ENCODE data around the gene AGAP1.
"Not testable (repeated sequence)": the region's sequence is repeated elsewhere in the genome, so short reads cannot be mapped to it uniquely, and the experiment has no call there.

The AGAP1 gene

GRCh38 chr2:235937526-235937925 is 443.7 kb downstream of the AGAP1 start:
- ATAC-seq (replicated peaks; ENCODE audit: extremely low read depth, poor library complexity, severe bottlenecking) (no peak), DNase-seq (ENCODE audit: low spot score in 2 of 2) (no peak)
- peaks cover 5% of the 10 kb centered on the region for H3K4me1 Mint-ChIP-seq
- H3K4me3 Mint-ChIP-seq: no peak overlapping the region
- peaks cover 8% of the 10 kb centered on the region for H3K9me3 Mint-ChIP-seq
- peaks cover 7% of the 10 kb centered on the region for H3K36me3 Mint-ChIP-seq (ENCODE audit: insufficient read depth)
- no peaks in the 10 kb centered on the region for H3K27me3 Mint-ChIP-seq
- H3K27ac Mint-ChIP-seq (ENCODE audit: low read depth): no peak overlapping the region

DNA sequence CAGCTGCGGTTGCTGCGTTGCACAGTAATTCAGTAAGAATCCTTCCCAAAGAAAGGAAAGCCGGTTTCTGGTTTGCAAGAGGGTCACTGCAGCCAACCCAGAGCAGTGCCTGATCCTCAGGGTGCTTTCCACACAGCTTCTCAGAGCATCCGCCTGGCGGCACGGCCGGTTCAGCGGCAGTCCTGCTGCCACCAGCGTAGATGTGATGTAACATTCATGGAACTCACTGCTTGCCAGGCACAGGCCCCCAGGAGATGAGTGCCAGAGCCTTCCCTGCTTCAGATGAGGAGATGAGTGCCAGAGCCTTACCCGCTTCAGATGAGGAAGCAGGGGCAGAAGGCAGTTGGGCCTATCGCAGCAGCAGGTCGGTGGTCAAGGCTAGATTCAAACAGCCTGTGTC is 444.1 kb downstream of the AGAP1 start:
- ATAC-seq (replicated peaks; ENCODE audit: extremely low read depth, poor library complexity, severe bottlenecking) (no peak), DNase-seq (ENCODE audit: low spot score in 2 of 2) (no peak)
- Mint-ChIP-seq H3K27me3 (no peaks in the 10 kb centered on the region), H3K9me3 (peaks cover 8% of the 10 kb centered on the region), H3K27ac (ENCODE audit: low read depth) (no peak overlapping the region), H3K4me1 (peaks cover 5% of the 10 kb centered on the region), H3K4me3 (no peak overlapping the region), H3K36me3 (ENCODE audit: insufficient read depth) (peaks cover 7% of the 10 kb centered on the region)

GRCh38 chr2:235938611-235939010 is 444.8 kb downstream of the AGAP1 start:
- peaks cover 4% of the 10 kb centered on the region for H3K36me3 Mint-ChIP-seq (ENCODE audit: insufficient read depth)
- no peak for ATAC-seq (replicated peaks; ENCODE audit: extremely low read depth, poor library complexity, severe bottlenecking)
- DNase-seq (ENCODE audit: low spot score in 2 of 2): no peak
- H3K27ac Mint-ChIP-seq (ENCODE audit: low read depth): no peak overlapping the region
- H3K9me3 Mint-ChIP-seq: peaks cover 8% of the 10 kb centered on the region
- no peak overlapping the region for H3K4me3 Mint-ChIP-seq
- H3K27me3 Mint-ChIP-seq: no peaks in the 10 kb centered on the region
- peaks cover 5% of the 10 kb centered on the region for H3K4me1 Mint-ChIP-seq

- no peak for ATAC-seq (replicated peaks; ENCODE audit: extremely low read depth, poor library complexity, severe bottlenecking)
- H3K36me3 Mint-ChIP-seq (ENCODE audit: insufficient read depth): peaks cover 4% of the 10 kb centered on the region
- DNase-seq (ENCODE audit: low spot score in 2 of 2): no peak
- H3K27me3 Mint-ChIP-seq: no peaks in the 10 kb centered on the region
- no peak overlapping the region for H3K27ac Mint-ChIP-seq (ENCODE audit: low read depth)
- H3K4me1 Mint-ChIP-seq: peaks cover 5% of the 10 kb centered on the region
- no peak overlapping the region for H3K4me3 Mint-ChIP-seq
- H3K9me3 Mint-ChIP-seq: peaks cover 8% of the 10 kb centered on the region
These were observed 445.6 kb downstream of the AGAP1 start for GRCh38 chr2:235939471-235939870.

- H3K4me1 Mint-ChIP-seq: peaks cover 5% of the 10 kb centered on the region
- no peaks in the 10 kb centered on the region for H3K27me3 Mint-ChIP-seq
- ATAC-seq (replicated peaks; ENCODE audit: extremely low read depth, poor library complexity, severe bottlenecking): no peak
- no peak overlapping the region for H3K27ac Mint-ChIP-seq (ENCODE audit: low read depth)
- H3K36me3 Mint-ChIP-seq (ENCODE audit: insufficient read depth): peaks cover 1% of the 10 kb centered on the region
- H3K4me3 Mint-ChIP-seq: no peak overlapping the region
- peaks cover 8% of the 10 kb centered on the region for H3K9me3 Mint-ChIP-seq
- DNase-seq (ENCODE audit: low spot score in 2 of 2): no peak
These were observed 446.5 kb downstream of the AGAP1 start for GRCh38 chr2:235940330-235940729.

DNA sequence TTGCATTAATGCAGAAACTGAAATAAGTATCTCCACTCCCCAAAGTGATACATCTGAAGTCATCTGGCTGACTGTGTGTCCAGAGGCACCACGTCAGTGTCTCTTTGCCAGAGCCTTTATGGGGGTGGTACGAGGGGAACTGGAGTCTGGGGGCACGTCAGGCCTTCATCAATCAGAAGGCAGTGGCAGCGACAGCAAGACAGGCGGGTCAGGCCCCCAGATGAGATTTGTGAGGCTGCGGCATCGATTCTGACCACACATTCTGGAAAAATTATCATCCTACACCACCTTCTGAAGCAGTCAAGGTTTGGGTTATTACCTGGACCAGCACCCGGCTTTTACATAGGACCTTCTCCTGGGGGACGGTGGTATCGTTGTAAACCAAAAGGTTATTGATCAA is 450.7 kb downstream of the AGAP1 start:
- Mint-ChIP-seq H3K36me3 (ENCODE audit: insufficient read depth) (peaks cover 1% of the 10 kb centered on the region), H3K4me1 (peaks cover 5% of the 10 kb centered on the region), H3K9me3 (no peaks in the 10 kb centered on the region), H3K27me3 (no peaks in the 10 kb centered on the region), H3K4me3 (no peak overlapping the region), H3K27ac (ENCODE audit: low read depth) (no peak overlapping the region)
- DNase-seq (ENCODE audit: low spot score in 2 of 2) (no peak), ATAC-seq (replicated peaks; ENCODE audit: extremely low read depth, poor library complexity, severe bottlenecking) (no peak)

DNA sequence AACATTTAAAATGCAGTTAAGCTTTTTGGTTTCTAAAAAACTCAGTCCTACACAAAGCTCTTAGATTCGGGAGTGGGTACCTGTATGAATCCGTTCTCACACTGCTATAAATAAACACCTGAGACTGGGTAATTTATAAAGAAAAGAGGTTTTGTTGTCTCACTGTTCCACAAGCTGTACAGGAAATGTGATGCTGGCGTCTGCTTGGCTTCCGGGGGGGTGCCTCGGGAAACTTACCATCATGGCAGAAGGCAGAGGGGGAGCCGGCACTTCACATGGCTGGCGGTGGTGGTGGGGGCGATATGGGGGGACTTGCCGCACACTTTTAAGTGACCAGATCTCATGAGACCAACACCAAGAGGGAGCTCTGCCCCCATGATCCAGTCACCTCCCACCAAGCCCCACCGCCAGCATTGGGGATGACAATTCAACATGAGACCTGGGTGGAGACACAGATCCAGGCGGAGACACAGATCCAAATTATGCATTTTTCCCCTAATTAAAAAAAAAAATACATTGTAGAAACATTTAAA is 451.8 kb downstream of the AGAP1 start:
- H3K27me3 Mint-ChIP-seq: no peaks in the 10 kb centered on the region
- no peaks in the 10 kb centered on the region for H3K9me3 Mint-ChIP-seq
- no peak for DNase-seq (ENCODE audit: low spot score in 2 of 2)
- ATAC-seq (replicated peaks; ENCODE audit: extremely low read depth, poor library complexity, severe bottlenecking): peak; percentile 28
- H3K4me3 Mint-ChIP-seq: no peak overlapping the region
- peaks cover 9% of the 10 kb centered on the region for H3K4me1 Mint-ChIP-seq
- H3K27ac Mint-ChIP-seq (ENCODE audit: low read depth): no peak overlapping the region
- H3K36me3 Mint-ChIP-seq (ENCODE audit: insufficient read depth): no peaks in the 10 kb centered on the region

GRCh38 chr2:235946590-235946989 is 452.7 kb downstream of the AGAP1 start:
- H3K27me3 Mint-ChIP-seq: no peaks in the 10 kb centered on the region
- no peak overlapping the region for H3K27ac Mint-ChIP-seq (ENCODE audit: low read depth)
- no peak overlapping the region for H3K4me3 Mint-ChIP-seq
- no peaks in the 10 kb centered on the region for H3K36me3 Mint-ChIP-seq (ENCODE audit: insufficient read depth)
- no peak for DNase-seq (ENCODE audit: low spot score in 2 of 2)
- H3K4me1 Mint-ChIP-seq: peaks cover 12% of the 10 kb centered on the region
- no peak for ATAC-seq (replicated peaks; ENCODE audit: extremely low read depth, poor library complexity, severe bottlenecking)
- no peaks in the 10 kb centered on the region for H3K9me3 Mint-ChIP-seq

- ATAC-seq (replicated peaks; ENCODE audit: extremely low read depth, poor library complexity, severe bottlenecking); H3K36me3 Mint-ChIP-seq (ENCODE audit: insufficient read depth); H3K27me3 Mint-ChIP-seq; H3K4me3 Mint-ChIP-seq; H3K27ac Mint-ChIP-seq (ENCODE audit: low read depth); H3K9me3 Mint-ChIP-seq; DNase-seq (ENCODE audit: low spot score in 2 of 2): not testable (repeated sequence)
- H3K4me1 Mint-ChIP-seq: peaks cover 16% of the 10 kb centered on the region
These were observed 453.2 kb downstream of the AGAP1 start for GRCh38 chr2:235947055-235947454.

DNA sequence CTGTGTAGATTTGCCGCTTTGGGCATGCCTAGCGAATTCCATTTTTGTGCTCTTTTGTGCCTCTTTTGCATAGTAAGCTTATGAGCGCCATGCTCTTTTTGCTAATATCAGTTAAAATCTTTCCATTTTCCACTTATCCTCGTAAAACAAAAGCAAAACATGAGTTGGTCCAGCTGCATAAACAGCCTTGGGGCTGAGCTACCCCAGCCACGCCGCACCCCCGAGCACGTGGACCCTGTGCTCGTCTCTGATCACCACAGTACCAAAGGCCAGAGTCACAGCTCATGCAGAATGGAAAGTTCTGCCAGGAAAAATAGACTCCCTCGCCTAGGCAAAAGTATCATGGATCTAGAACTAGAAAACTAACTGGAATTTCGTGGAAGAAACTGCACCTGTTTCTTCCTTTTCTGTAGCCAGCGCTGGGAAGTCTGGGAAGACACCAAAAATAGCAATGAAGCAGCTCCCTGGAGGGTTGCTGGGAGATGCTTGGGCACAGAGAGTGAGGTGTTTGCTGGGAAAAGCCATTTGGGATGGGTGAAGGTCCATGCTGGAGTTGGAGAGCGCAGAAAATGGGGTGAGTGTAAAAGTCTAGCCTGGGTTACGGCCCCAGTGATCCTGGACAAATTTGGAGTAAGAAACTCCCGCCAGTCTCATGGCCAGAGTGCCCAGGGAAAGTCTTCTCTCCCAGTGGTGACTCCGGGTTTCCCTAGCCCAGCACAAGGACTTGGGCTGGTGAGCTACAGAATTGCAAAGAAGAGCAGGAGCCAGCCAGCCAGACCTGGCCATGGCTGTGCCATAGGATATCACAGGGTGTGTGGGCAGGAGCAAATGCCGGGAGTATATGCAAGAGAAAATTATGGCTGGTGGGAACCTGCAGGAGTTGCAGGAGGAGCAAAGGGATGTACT is 456.0 kb downstream of the AGAP1 start:
- no peak overlapping the region for H3K4me3 Mint-ChIP-seq

DNA sequence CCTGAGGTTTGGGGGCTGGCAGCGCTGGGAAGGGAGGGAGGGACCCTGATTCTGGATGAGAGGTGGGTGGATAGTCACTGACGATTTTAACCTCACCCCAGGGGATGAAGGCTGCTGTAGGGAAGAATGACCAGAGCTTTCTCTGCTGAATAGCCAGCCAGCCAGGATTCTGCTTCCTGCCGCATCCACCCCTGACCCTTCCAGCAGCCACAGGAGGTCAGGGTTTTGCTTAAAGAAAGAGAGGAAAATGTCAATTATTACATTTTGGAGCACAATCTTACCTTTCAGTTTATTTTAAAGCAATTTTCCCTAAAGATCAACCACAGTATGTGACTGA is 456.6 kb downstream of the AGAP1 start:
- Mint-ChIP-seq H3K27ac (ENCODE audit: low read depth) (no peak overlapping the region), H3K36me3 (ENCODE audit: insufficient read depth) (no peaks in the 10 kb centered on the region), H3K4me1 (peaks cover 26% of the 10 kb centered on the region), H3K9me3 (no peaks in the 10 kb centered on the region), H3K27me3 (no peaks in the 10 kb centered on the region), H3K4me3 (no peak overlapping the region)
- DNase-seq (ENCODE audit: low spot score in 2 of 2): no peak
- no peak for ATAC-seq (replicated peaks; ENCODE audit: extremely low read depth, poor library complexity, severe bottlenecking)

More for the DNA sequence above, 456.0 kb downstream of the AGAP1 start:
- Mint-ChIP-seq H3K27ac (ENCODE audit: low read depth) (no peak overlapping the region), H3K9me3 (no peaks in the 10 kb centered on the region), H3K36me3 (ENCODE audit: insufficient read depth) (no peaks in the 10 kb centered on the region), H3K4me1 (peaks cover 23% of the 10 kb centered on the region), H3K27me3 (no peaks in the 10 kb centered on the region)
- DNase-seq (ENCODE audit: low spot score in 2 of 2) (no peak), ATAC-seq (replicated peaks; ENCODE audit: extremely low read depth, poor library complexity, severe bottlenecking) (no peak)

- DNase-seq (ENCODE audit: low spot score in 2 of 2) (no peak), ATAC-seq (replicated peaks; ENCODE audit: extremely low read depth, poor library complexity, severe bottlenecking) (peak; percentile 31)
- H3K36me3 Mint-ChIP-seq (ENCODE audit: insufficient read depth): no peaks in the 10 kb centered on the region
These were observed 457.6 kb downstream of the AGAP1 start for GRCh38 chr2:235951493-235951892.

DNA sequence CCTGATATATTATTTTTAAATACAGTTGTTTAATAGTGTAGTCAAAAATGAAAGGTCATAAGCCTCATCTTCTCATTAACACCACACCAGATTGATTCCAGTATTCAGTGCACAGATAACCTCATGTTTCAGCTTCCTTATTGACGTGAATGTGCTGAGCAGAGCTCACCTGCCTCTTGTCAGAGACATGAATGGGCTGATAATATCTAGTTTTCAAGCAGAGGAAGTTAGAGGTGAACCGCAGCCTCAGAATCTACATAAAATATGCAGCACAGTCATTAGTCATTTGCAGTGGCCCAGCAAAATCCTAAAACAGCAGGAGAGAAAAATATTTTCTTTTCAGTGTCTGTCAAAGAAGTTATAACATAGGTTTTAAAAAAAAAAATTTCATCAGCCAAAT is 458.1 kb downstream of the AGAP1 start:
- Mint-ChIP-seq H3K27me3 (no peaks in the 10 kb centered on the region), H3K36me3 (ENCODE audit: insufficient read depth) (no peaks in the 10 kb centered on the region), H3K4me1 (peaks cover 26% of the 10 kb centered on the region), H3K9me3 (no peaks in the 10 kb centered on the region), H3K27ac (ENCODE audit: low read depth) (no peak overlapping the region), H3K4me3 (no peak overlapping the region)
- peak; percentile 94 for ATAC-seq (replicated peaks; ENCODE audit: extremely low read depth, poor library complexity, severe bottlenecking)
- DNase-seq (ENCODE audit: low spot score in 2 of 2): peak in 1 of 2 donors; percentile 16

More at GRCh38 chr2:235951493-235951892, 457.6 kb downstream of the AGAP1 start:
- H3K27me3 Mint-ChIP-seq: no peaks in the 10 kb centered on the region
- peaks cover 26% of the 10 kb centered on the region for H3K4me1 Mint-ChIP-seq
- no peak overlapping the region for H3K4me3 Mint-ChIP-seq
- no peaks in the 10 kb centered on the region for H3K9me3 Mint-ChIP-seq
- H3K27ac Mint-ChIP-seq (ENCODE audit: low read depth): no peak overlapping the region
